HTR-8/SVneo (cell line): ENCODE results near the gene ADAMTS17.

Source experiments
- DNase-seq: peaks from one replicate; pipeline ENCODE4 v3.0.0; 2011; ENCODE audit warnings: low spot score, mixed read lengths; ENCODE audit not compliant: insufficient read length
- FAIRE-seq: peaks from 2 replicates; lab custom pipeline; 2011; peaks lifted over from hg19 to GRCh38; lab: Jason Lieb, UNC

The ADAMTS17 gene

GRCh38 chr15:99969261-99969920, 372.4 kb downstream of the ADAMTS17 start:
- DNase-seq (no peak), FAIRE-seq (no peak)

- FAIRE-seq, result no peak
Measured at GRCh38 chr15:99967841-99968371, 373.9 kb downstream of the ADAMTS17 start.

GRCh38 chr15:99966815-99967214, 375.0 kb downstream of the ADAMTS17 start:
- no peak for DNase-seq
- FAIRE-seq, result no peak

More at GRCh38 chr15:99967841-99968371, 373.9 kb downstream of the ADAMTS17 start:
- peak; percentile 35 for DNase-seq

- FAIRE-seq (no peak), DNase-seq (no peak)
Measured at GRCh38 chr15:99965376-99965775, 376.4 kb downstream of the ADAMTS17 start.

GRCh38 chr15:99963976-99964375, 377.8 kb downstream of the ADAMTS17 start:
- no peak for DNase-seq
- no peak for FAIRE-seq

- peak; percentile 51 for DNase-seq
- FAIRE-seq, result no peak
Measured at GRCh38 chr15:99963096-99963825, 378.5 kb downstream of the ADAMTS17 start.

- FAIRE-seq (no peak), DNase-seq (no peak)
Measured at GRCh38 chr15:99962006-99962561, 379.7 kb downstream of the ADAMTS17 start.

GRCh38 chr15:99961011-99961441, 380.7 kb downstream of the ADAMTS17 start:
- no peak for DNase-seq
- FAIRE-seq, result no peak

- FAIRE-seq, result no peak
- DNase-seq, result no peak
Measured at GRCh38 chr15:99959326-99959725, 382.4 kb downstream of the ADAMTS17 start.

GRCh38 chr15:99958426-99959097, 383.2 kb downstream of the ADAMTS17 start:
- no peak for DNase-seq

GRCh38 chr15:99957642-99958013, 384.1 kb downstream of the ADAMTS17 start:
- DNase-seq, result no peak
- no peak for FAIRE-seq

More at GRCh38 chr15:99958426-99959097, 383.2 kb downstream of the ADAMTS17 start:
- no peak for FAIRE-seq

GRCh38 chr15:99956820-99957641, 384.7 kb downstream of the ADAMTS17 start:
- DNase-seq, result no peak
- no peak for FAIRE-seq

- FAIRE-seq, result no peak
Measured at GRCh38 chr15:99956022-99956775, 385.6 kb downstream of the ADAMTS17 start.

GRCh38 chr15:99955532-99955931, 386.2 kb downstream of the ADAMTS17 start:
- DNase-seq (no peak), FAIRE-seq (no peak)

More at GRCh38 chr15:99956022-99956775, 385.6 kb downstream of the ADAMTS17 start:
- no peak for DNase-seq

- no peak for DNase-seq
- no peak for FAIRE-seq
Measured at GRCh38 chr15:99955181-99955525, 386.6 kb downstream of the ADAMTS17 start.

GRCh38 chr15:99954361-99955180, 387.2 kb downstream of the ADAMTS17 start:
- DNase-seq, result no peak
- no peak for FAIRE-seq

- no peak for FAIRE-seq
Measured at GRCh38 chr15:99953886-99954285, 387.9 kb downstream of the ADAMTS17 start.

GRCh38 chr15:99951511-99951910, 390.3 kb downstream of the ADAMTS17 start:
- no peak for FAIRE-seq

More at GRCh38 chr15:99953886-99954285, 387.9 kb downstream of the ADAMTS17 start:
- no peak for DNase-seq

More at GRCh38 chr15:99951511-99951910, 390.3 kb downstream of the ADAMTS17 start:
- DNase-seq, result no peak
